ENCODE data around the gene SORCS1. TPM values are rescaled to one million over a fixed set of nuclear protein-coding genes. Genes with fewer than 3 reads are reported as not detected.

Gene SORCS1
- total RNA-seq, 1 experiment from 2014 or later: not detected

DNA sequence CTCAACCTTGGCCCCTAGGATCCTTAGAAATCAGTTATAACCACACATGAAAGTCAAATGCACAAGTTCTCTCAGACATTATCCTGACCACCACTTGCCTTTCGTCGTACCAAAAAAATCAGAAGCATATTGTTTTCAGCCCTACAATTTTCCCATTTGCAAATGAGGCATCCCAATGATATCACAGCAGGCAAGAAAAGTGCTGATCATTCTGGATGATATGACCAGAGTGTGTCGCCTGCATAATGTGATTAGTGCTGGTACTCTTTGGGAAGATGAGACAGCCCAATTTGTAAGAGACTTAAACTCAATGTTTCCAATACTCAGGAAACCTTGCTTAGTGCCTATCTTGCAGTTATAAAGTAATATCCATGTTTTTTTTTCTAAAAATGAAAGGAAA is 168.0 kb downstream of the SORCS1 start:
- no peak overlapping the region for H2AFZ ChIP-seq
- H3K27ac ChIP-seq: no peak overlapping the region
- H3K4me1 ChIP-seq (replicated peaks; ENCODE audit: insufficient read depth): no peaks in the 10 kb centered on the region
- no peaks in the 10 kb centered on the region for H3K36me3 ChIP-seq (ENCODE audit: low read depth)
- no peaks in the 10 kb centered on the region for H3F3A ChIP-seq (ENCODE audit: insufficient read depth, low read depth)
- no peaks in the 10 kb centered on the region for H3K9me2 ChIP-seq (ENCODE audit: insufficient read depth)
- ChIA-PET POLR2A (ENCODE audit: unreplicated experiment) (no interaction called here), CTCF (no interaction called here)
- no peaks in the 10 kb centered on the region for H3K79me2 ChIP-seq (ENCODE audit: low read depth)
- no peak for DNase-seq
- BruUV-seq (replicated peaks): no TSS peak
- TF ChIP-seq, protein P1, sequence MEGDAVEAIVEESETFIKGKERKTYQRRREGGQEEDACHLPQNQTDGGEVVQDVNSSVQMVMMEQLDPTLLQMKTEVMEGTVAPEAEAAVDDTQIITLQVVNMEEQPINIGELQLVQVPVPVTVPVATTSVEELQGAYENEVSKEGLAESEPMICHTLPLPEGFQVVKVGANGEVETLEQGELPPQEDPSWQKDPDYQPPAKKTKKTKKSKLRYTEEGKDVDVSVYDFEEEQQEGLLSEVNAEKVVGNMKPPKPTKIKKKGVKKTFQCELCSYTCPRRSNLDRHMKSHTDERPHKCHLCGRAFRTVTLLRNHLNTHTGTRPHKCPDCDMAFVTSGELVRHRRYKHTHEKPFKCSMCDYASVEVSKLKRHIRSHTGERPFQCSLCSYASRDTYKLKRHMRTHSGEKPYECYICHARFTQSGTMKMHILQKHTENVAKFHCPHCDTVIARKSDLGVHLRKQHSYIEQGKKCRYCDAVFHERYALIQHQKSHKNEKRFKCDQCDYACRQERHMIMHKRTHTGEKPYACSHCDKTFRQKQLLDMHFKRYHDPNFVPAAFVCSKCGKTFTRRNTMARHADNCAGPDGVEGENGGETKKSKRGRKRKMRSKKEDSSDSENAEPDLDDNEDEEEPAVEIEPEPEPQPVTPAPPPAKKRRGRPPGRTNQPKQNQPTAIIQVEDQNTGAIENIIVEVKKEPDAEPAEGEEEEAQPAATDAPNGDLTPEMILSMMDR (conservative IDR thresholded peaks at IDR 0.05): no peak
- TF ChIP-seq EZH2 (IDR thresholded peaks at IDR 0.05; ENCODE audit: low read depth): no peak
- H3K9me3 ChIP-seq (ENCODE audit: insufficient read depth, low read depth): no peaks in the 10 kb centered on the region
- intact Hi-C loops (cut with micrococcal nuclease; ENCODE audit: unreplicated experiment): no loop called here
- H4K20me1 ChIP-seq (ENCODE audit: insufficient read depth): no peaks in the 10 kb centered on the region
- H3K4me2 ChIP-seq: no peak overlapping the region
- no peak overlapping the region for H3K4me3 ChIP-seq
- H3K27me3 ChIP-seq (ENCODE audit: insufficient read depth, low read depth): no peaks in the 10 kb centered on the region

DNA sequence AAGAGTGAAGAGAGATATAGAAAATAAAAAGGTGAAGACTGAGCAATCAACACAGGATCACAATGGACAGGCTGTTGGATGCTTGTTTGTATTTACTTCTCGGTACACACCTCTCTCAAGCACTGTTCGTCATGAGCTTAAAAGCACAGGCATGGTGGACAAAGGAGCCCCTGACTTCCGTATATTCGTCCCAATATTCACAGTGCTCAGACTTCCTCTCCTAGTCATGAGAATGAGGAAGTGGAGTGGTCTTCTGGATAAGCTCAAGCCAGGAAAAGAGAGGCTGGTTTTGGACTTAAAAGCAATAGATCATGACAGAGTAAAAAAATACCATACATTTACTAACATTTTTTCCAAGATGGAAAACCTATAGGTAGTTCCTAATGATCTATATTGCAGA is 172.5 kb downstream of the SORCS1 start:
- CTCF ChIA-PET: no interaction called here
- H2AFZ ChIP-seq: no peak overlapping the region
- no peak for DNase-seq
- H3K4me1 ChIP-seq (replicated peaks; ENCODE audit: insufficient read depth): no peaks in the 10 kb centered on the region
- no peaks in the 10 kb centered on the region for H3K9me2 ChIP-seq (ENCODE audit: insufficient read depth)
- no peak overlapping the region for H3K27ac ChIP-seq
- no peaks in the 10 kb centered on the region for H4K20me1 ChIP-seq (ENCODE audit: insufficient read depth)
- H3K4me3 ChIP-seq: no peak overlapping the region
- no peaks in the 10 kb centered on the region for H3F3A ChIP-seq (ENCODE audit: insufficient read depth, low read depth)
- intact Hi-C loops (cut with micrococcal nuclease; ENCODE audit: unreplicated experiment): no loop called here
- H3K4me2 ChIP-seq: no peak overlapping the region
- TF ChIP-seq, protein P1 (conservative IDR thresholded peaks at IDR 0.05): no peak
- no peak for TF ChIP-seq EZH2 (IDR thresholded peaks at IDR 0.05; ENCODE audit: low read depth)
- H3K36me3 ChIP-seq (ENCODE audit: low read depth): no peaks in the 10 kb centered on the region
- H3K9me3 ChIP-seq (ENCODE audit: insufficient read depth, low read depth): no peaks in the 10 kb centered on the region
- no peaks in the 10 kb centered on the region for H3K79me2 ChIP-seq (ENCODE audit: low read depth)
- POLR2A ChIA-PET (ENCODE audit: unreplicated experiment): no interaction called here
- BruUV-seq (replicated peaks): no TSS peak
- no peaks in the 10 kb centered on the region for H3K27me3 ChIP-seq (ENCODE audit: insufficient read depth, low read depth)

DNA sequence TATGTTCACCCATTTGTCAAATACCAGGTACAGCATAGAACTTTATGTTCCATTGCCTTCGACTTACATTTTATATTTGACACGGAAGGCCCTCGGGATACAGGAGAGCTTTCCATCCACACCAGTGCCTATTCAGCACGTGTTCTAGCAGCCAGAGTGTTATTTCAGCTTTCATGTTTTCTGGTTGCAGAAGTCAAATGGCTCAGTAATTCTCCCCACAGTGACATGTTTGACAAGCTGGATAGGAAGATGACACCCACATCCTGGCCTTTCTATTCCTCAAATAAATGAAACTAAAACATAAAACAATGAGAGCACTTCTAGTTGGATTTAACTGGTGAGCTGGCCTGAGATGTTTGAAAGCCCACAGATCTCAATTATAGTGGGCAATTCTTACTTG is 173.4 kb downstream of the SORCS1 start:
- no peaks in the 10 kb centered on the region for H3F3A ChIP-seq (ENCODE audit: insufficient read depth, low read depth)
- CTCF ChIA-PET: no interaction called here
- POLR2A ChIA-PET (ENCODE audit: unreplicated experiment): no interaction called here
- intact Hi-C loops (cut with micrococcal nuclease; ENCODE audit: unreplicated experiment): no loop called here
- H3K36me3 ChIP-seq (ENCODE audit: low read depth): no peaks in the 10 kb centered on the region
- H3K27me3 ChIP-seq (ENCODE audit: insufficient read depth, low read depth): no peaks in the 10 kb centered on the region
- H3K79me2 ChIP-seq (ENCODE audit: low read depth): no peaks in the 10 kb centered on the region
- BruUV-seq (replicated peaks): no TSS peak
- H3K4me2 ChIP-seq: no peak overlapping the region
- no peaks in the 10 kb centered on the region for H3K4me1 ChIP-seq (replicated peaks; ENCODE audit: insufficient read depth)
- H2AFZ ChIP-seq: no peak overlapping the region
- no peaks in the 10 kb centered on the region for H3K9me2 ChIP-seq (ENCODE audit: insufficient read depth)
- no peaks in the 10 kb centered on the region for H4K20me1 ChIP-seq (ENCODE audit: insufficient read depth)
- H3K9me3 ChIP-seq (ENCODE audit: insufficient read depth, low read depth): no peaks in the 10 kb centered on the region
- no peak overlapping the region for H3K27ac ChIP-seq
- H3K4me3 ChIP-seq: no peak overlapping the region
- no peak for DNase-seq
- TF ChIP-seq, protein P1 (conservative IDR thresholded peaks at IDR 0.05): no peak
- no peak for TF ChIP-seq EZH2 (IDR thresholded peaks at IDR 0.05; ENCODE audit: low read depth)

Data from PC-9 (cell line).